Endodermal cell (in vitro differentiated cells): ENCODE measurements around the gene ENSA. TPM values are rescaled to one million over a fixed set of nuclear protein-coding genes. Genes with fewer than 3 reads are reported as not detected.

Experiments
- DNase-seq: peaks from one replicate; pipeline ENCODE4 v3.0.0-alpha.2; 2017
- H3K27ac ChIP-seq: 2 replicates; pipeline ENCODE4 v1.5.1; 2013; ENCODE audit warnings: mild to moderate bottlenecking, low read depth, low read length, moderate library complexity
- H3K27me3 ChIP-seq: 2 replicates; pipeline ENCODE4 v1.6.1; 2013; ENCODE audit warnings: mild to moderate bottlenecking, low read length, moderate library complexity; ENCODE audit not compliant: insufficient read depth, control insufficient read depth, poor library complexity, severe bottlenecking
- H3K36me3 ChIP-seq: 2 replicates; pipeline ENCODE4 v1.7.0; 2013; ENCODE audit warnings: mild to moderate bottlenecking, low read length, moderate library complexity; ENCODE audit not compliant: control insufficient read depth, insufficient read depth
- H3K4me1 ChIP-seq: one replicate; pipeline ENCODE4 v1.7.0; 2013; ENCODE audit warnings: low read length; ENCODE audit not compliant: control insufficient read depth, insufficient read depth
- H3K4me3 ChIP-seq: 2 replicates; pipeline ENCODE4 v1.5.1; 2013; ENCODE audit warnings: mild to moderate bottlenecking, low read length, moderate library complexity
- H3K9ac ChIP-seq: 2 replicates; pipeline ENCODE4 v1.6.1; 2013; ENCODE audit warnings: mild to moderate bottlenecking, low read length, moderate library complexity; ENCODE audit not compliant: poor library complexity, severe bottlenecking; ENCODE audit errors: extremely low read depth
- H3K9me3 ChIP-seq: 2 replicates; pipeline ENCODE4 v1.6.1; 2013; ENCODE audit warnings: mild to moderate bottlenecking, low read length, moderate library complexity; ENCODE audit not compliant: control insufficient read depth
- H3K27ac Mint-ChIP-seq: 2 replicates; pipeline ENCODE4 v1.8.0; 2020; ENCODE audit warnings: mixed read lengths
- H3K27me3 Mint-ChIP-seq: 2 replicates; pipeline ENCODE4 v1.8.0; 2021; ENCODE audit warnings: mild to moderate bottlenecking, mixed read lengths; ENCODE audit not compliant: insufficient read depth
- H3K36me3 Mint-ChIP-seq: 2 replicates; pipeline ENCODE4 v1.8.0; 2020; ENCODE audit warnings: low read depth, mixed read lengths
- H3K4me1 Mint-ChIP-seq: 2 replicates; pipeline ENCODE4 v1.8.0; 2020; ENCODE audit warnings: mixed read lengths
- H3K4me3 Mint-ChIP-seq: 2 replicates; pipeline ENCODE4 v1.8.0; 2020; ENCODE audit warnings: mild to moderate bottlenecking, moderate library complexity, mixed read lengths
- H3K9me3 Mint-ChIP-seq: 2 replicates; pipeline ENCODE4 v1.8.0; 2020; ENCODE audit warnings: mild to moderate bottlenecking, mixed read lengths
- WGBS, 2 experiments: methylation state at CpG; one replicate each; pipeline versions ENCODE4 v1.1.5 to v1.1.7; 2013; ENCODE audit warnings: missing lambda C conversion rate in 2 of 2, mixed read lengths in 1 of 2; ENCODE audit not compliant: insufficient coverage in 1 of 2, insufficient read length in 1 of 2; 5-methylcytosine and 5-hydroxymethylcytosine counted together
- total RNA-seq, 2 donors: library from RNA; stranded (reverse); fragmentation: NEBNext Ultra II Directional in 1 of 2; extraction: Animal tissue kit (Norgen Biotek cat#: 25700) in 1 of 2; gene quantifications; 2 replicates in 1 of 2; 3 replicates in 1 of 2; pipeline ENCODE4 v1.2.1, GENCODE V29; 2021
- TF ChIP-seq, protein P1 (sequence below): fragments of 200-600 bp; sonication (generic); conservative IDR thresholded peaks from 2 replicates; pipeline ENCODE4 v1.5.0; 2021; ENCODE audit warnings: antibody characterized with exemption, mild to moderate bottlenecking

The ENSA gene
- total RNA-seq, 2 donors from 2014 or later, result 266 to 364 TPM

DNA sequence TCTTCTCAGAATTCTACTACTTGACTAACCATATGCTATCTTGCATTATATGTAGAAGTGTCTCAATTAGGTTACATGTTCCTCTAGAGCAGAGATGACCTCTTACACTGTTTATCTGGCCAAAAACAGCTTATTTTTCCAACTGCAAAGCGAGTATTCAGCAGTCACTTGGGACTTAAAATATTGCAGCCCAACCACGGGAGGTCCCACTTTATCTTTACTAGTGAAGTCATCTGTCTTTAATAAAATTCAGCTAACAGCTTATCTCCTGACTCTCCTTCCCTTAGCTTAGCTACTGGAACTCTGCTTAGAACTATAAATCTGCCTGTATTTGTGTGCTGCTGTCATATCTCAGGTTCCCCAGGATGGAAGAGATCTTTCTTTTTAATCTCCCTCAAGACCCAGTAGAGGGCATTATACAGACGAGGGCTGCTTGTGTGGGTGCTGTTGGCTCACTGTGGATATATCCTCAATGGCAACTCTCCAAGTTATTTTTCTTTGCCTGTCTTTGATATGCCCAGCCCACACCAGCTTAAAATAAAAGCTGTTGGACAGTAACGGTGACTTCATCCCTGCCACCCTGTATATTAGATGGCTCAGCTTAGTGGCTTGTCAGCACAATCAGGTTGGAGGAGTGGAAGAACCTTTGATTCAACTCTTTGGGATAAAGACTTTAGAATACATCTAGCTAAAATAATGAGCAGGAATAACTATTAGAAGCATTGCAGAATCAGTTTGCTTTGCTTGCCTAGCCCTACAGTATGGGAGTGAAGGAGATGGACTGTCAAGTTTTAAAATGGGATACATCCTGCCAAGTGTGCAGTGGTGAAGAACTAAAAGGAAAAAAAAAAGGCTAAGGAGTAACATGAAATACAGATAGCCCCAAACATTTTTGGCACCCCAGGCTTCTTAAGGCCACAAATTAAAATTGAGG, 9.6 kb downstream of the ENSA start:
- Histone ChIP-seq H3K36me3 (peaks cover 97% of the 10 kb centered on the region), H3K9me3 (no peaks in the 10 kb centered on the region), H3K4me1 (no peaks in the 10 kb centered on the region), H3K27me3 (no peaks in the 10 kb centered on the region), H3K4me3 (no peak overlapping the region), H3K9ac (no peak overlapping the region), H3K27ac (no peak overlapping the region)
- Mint-ChIP-seq H3K27me3 (no peaks in the 10 kb centered on the region), H3K4me1 (peaks cover 22% of the 10 kb centered on the region), H3K9me3 (no peaks in the 10 kb centered on the region), H3K36me3 (peaks cover 81% of the 10 kb centered on the region), H3K27ac (peak overlapping the region; percentile 22), H3K4me3 (no peak overlapping the region)
- no peak for DNase-seq
- TF ChIP-seq, protein P1, sequence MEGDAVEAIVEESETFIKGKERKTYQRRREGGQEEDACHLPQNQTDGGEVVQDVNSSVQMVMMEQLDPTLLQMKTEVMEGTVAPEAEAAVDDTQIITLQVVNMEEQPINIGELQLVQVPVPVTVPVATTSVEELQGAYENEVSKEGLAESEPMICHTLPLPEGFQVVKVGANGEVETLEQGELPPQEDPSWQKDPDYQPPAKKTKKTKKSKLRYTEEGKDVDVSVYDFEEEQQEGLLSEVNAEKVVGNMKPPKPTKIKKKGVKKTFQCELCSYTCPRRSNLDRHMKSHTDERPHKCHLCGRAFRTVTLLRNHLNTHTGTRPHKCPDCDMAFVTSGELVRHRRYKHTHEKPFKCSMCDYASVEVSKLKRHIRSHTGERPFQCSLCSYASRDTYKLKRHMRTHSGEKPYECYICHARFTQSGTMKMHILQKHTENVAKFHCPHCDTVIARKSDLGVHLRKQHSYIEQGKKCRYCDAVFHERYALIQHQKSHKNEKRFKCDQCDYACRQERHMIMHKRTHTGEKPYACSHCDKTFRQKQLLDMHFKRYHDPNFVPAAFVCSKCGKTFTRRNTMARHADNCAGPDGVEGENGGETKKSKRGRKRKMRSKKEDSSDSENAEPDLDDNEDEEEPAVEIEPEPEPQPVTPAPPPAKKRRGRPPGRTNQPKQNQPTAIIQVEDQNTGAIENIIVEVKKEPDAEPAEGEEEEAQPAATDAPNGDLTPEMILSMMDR, result peak; percentile 23
- WGBS, 2 experiments, result 92 to 97% methylated on average over 3 to 4 of the region's 4 CpGs

DNA sequence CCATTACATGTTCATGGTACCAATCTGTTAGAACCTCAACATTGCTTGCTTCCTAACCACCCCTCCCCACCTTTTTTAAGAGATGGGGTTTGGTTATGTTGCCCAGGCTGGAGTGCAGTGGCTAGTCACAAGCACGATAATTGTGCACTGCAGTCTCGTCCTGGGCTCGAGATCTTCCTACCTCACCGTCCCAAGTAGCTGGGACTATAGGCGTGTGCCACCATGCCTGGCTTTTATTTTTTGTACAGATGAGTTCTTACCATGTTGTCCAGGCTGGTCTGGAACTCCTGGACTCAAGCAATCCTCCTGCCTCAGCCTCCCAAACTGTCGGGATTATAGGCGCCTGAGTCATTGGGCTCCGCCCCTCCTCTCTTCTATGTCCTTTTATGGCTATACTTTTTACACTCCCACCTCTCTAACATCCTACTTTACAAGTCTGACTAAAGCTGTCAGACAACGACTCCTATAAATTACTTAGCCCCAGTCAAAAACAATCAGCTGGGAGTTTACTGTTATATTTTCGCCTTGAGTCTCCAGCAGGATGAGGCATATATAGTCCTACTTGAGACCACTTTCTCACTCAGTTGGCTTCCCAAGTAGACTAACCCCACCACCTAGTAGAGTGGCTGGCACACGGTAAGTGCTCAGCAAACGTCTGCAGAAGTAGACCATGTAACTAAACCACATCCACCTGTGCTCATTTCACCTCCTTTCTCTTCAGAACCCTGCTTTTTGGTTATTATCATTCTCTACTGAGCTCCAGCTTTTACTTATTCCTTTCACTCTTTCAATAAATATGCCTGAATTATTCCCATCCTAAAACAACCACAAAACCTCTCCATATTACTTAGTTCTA, 13.8 kb downstream of the ENSA start:
- peak overlapping the region; percentile 10 for H3K27ac Mint-ChIP-seq
- WGBS, 2 experiments, result 94 to 95% methylated on average over 12 of the region's 12 CpGs
- H3K4me3 Mint-ChIP-seq, result no peak overlapping the region

More for the DNA sequence above, 13.8 kb downstream of the ENSA start:
- peaks cover 93% of the 10 kb centered on the region for H3K36me3 ChIP-seq
- H3K9ac ChIP-seq, result no peak overlapping the region
- DNase-seq, result no peak
- H3K4me3 ChIP-seq, result no peak overlapping the region
- no peaks in the 10 kb centered on the region for H3K9me3 Mint-ChIP-seq
- H3K4me1 Mint-ChIP-seq, result peaks cover 8% of the 10 kb centered on the region
- no peaks in the 10 kb centered on the region for H3K27me3 ChIP-seq
- H3K9me3 ChIP-seq, result no peaks in the 10 kb centered on the region
- peaks cover 76% of the 10 kb centered on the region for H3K36me3 Mint-ChIP-seq
- H3K27ac ChIP-seq, result no peak overlapping the region
- TF ChIP-seq, protein P1, result no peak
- peaks cover 4% of the 10 kb centered on the region for H3K4me1 ChIP-seq
- no peaks in the 10 kb centered on the region for H3K27me3 Mint-ChIP-seq
